GM12891 (cell line): Measurements from ENCODE around the gene LAG3.

Experiments
- POLR2A ChIP-seq: IDR thresholded peaks from 2 replicates; pipeline ENCODE4 v1.6.1; 2011; ENCODE audit warnings: low read depth, low read length, control low read depth
- POLR2AphosphoS5 ChIP-seq: IDR thresholded peaks from 2 replicates; pipeline ENCODE4 v1.6.1; 2011; ENCODE audit warnings: low read depth, low read length, control low read depth
- POU2F2 ChIP-seq: IDR thresholded peaks from 2 replicates; pipeline ENCODE4 v1.6.1; 2011; ENCODE audit warnings: low read depth, mild to moderate bottlenecking, control low read depth, low read length, moderate library complexity
- TAF1 ChIP-seq: IDR thresholded peaks from 2 replicates; pipeline ENCODE4 v1.6.1; 2011; ENCODE audit warnings: low read depth, low read length, control low read depth

DNA sequence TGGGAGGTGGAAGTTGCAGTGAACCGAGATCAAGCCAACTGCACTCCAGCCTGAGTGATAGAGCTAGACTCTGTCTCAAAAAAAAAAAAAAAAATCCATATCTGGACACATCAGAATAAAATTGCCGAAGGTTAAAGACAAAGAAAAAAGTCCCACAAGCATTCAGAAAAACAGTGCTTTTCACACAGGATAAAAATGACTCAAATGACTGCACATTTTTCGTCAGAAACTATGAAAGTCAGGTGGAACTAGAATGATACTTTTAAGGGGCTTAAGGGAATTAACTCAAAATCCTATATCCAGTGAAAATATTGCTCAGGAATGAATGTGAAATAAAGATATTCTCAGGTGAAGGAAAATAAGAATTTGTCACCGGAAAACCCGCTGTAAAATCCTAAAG lies 35.6 kb upstream of the LAG3 start:
- TF ChIP-seq TAF1 (no peak), POLR2A (no peak), POLR2AphosphoS5 (no peak), POU2F2 (no peak)
